NCI-H226 (cell line): ENCODE data around the gene UBXN7.
"Not testable (repeated sequence)": the region's sequence is repeated elsewhere in the genome, so short reads cannot be mapped to it uniquely, and the experiment has no call there.

Source experiments
- DNase-seq: peaks from one replicate; pipeline ENCODE4 v3.0.0-alpha.2; 2015

Gene UBXN7

GRCh38 chr3:196354132-196354531 is 78.1 kb downstream of the UBXN7 start:
- no peak for DNase-seq

- DNase-seq: no peak
These were observed 80.7 kb downstream of the UBXN7 start for GRCh38 chr3:196351541-196351940.

- no peak for DNase-seq
These were observed 82.2 kb downstream of the UBXN7 start for GRCh38 chr3:196350067-196350466.

GRCh38 chr3:196348698-196349097 is 83.5 kb downstream of the UBXN7 start:
- no peak for DNase-seq

- DNase-seq: no peak
These were observed 87.6 kb downstream of the UBXN7 start for GRCh38 chr3:196344663-196345062.

- not testable (repeated sequence) for DNase-seq
These were observed 88.3 kb downstream of the UBXN7 start for GRCh38 chr3:196343917-196344316.

GRCh38 chr3:196341137-196341536 is 91.1 kb downstream of the UBXN7 start:
- peak; percentile 36 for DNase-seq

- DNase-seq: no peak
These were observed 91.8 kb downstream of the UBXN7 start for GRCh38 chr3:196340466-196340865.

- peak; percentile 18 for DNase-seq
These were observed 92.6 kb downstream of the UBXN7 start for GRCh38 chr3:196339493-196340254.

GRCh38 chr3:196339044-196339443 is 93.2 kb downstream of the UBXN7 start:
- DNase-seq: no peak

- DNase-seq: no peak
These were observed 95.7 kb downstream of the UBXN7 start for GRCh38 chr3:196336319-196337145.

- no peak for DNase-seq
These were observed 96.7 kb downstream of the UBXN7 start for GRCh38 chr3:196335503-196335948.

- DNase-seq: no peak
These were observed 97.2 kb downstream of the UBXN7 start for GRCh38 chr3:196334982-196335381.

- DNase-seq: no peak
These were observed 100.1 kb downstream of the UBXN7 start for GRCh38 chr3:196332168-196332567.

GRCh38 chr3:196327405-196327804 is 104.8 kb downstream of the UBXN7 start:
- no peak for DNase-seq

GRCh38 chr3:196326936-196327335 is 105.3 kb downstream of the UBXN7 start:
- DNase-seq: no peak

- DNase-seq: no peak
These were observed 108.5 kb downstream of the UBXN7 start for GRCh38 chr3:196323691-196324090.

GRCh38 chr3:196323016-196323415 is 109.2 kb downstream of the UBXN7 start:
- DNase-seq: no peak

- no peak for DNase-seq
These were observed 111.1 kb downstream of the UBXN7 start for GRCh38 chr3:196321162-196321561.

GRCh38 chr3:196320137-196320536 is 112.1 kb downstream of the UBXN7 start:
- DNase-seq: no peak

GRCh38 chr3:196317687-196318467 is 114.3 kb downstream of the UBXN7 start, which contains the start of gene DYNLT2B:
DYNLT2B (minus strand) TSS chr3:196318240; CDS start chr3:196318152, 88 bp downstream.
- peak; percentile 88 for DNase-seq

GRCh38 chr3:196316799-196317686 is 115.2 kb downstream of the UBXN7 start:
- DNase-seq: not testable (repeated sequence)
